AG04449 (cell line): ENCODE data around the gene ANKS4B.

ENCODE experiments used
- CTCF ChIA-PET: fragments of 350-600 bp; formaldehyde crosslinking; extraction: SDS; loops from one replicate; lab custom pipeline; 2021; ENCODE audit warnings: antibody characterized with exemption; lab: Yijun Ruan, JAX
- POLR2A ChIA-PET: fragments of 400-600, 350-600 bp; formaldehyde crosslinking; extraction: SDS; loops from one replicate; lab custom pipeline; 2020; ENCODE audit warnings: antibody characterized with exemption, inconsistent platforms; lab: Yijun Ruan, JAX
- DNase-seq: peaks from one replicate; pipeline ENCODE4 v3.0.0-alpha.2; 2010; ENCODE audit warnings: low read depth, low spot score
- H3K4me3 ChIP-seq: 2 replicates; pipeline ENCODE4 v1.5.1; 2011; ENCODE audit warnings: low read depth, mild to moderate bottlenecking, control low read depth, low read length
- TF ChIP-seq, protein P1 (sequence below): IDR thresholded peaks from one replicate; pipeline ENCODE4 v1.5.1; 2011; ENCODE audit warnings: mild to moderate bottlenecking, moderate library complexity, low read length, control low read depth, inconsistent platforms; ENCODE audit not compliant: insufficient read depth; ENCODE audit errors: missing control alignments

The ANKS4B gene

DNA sequence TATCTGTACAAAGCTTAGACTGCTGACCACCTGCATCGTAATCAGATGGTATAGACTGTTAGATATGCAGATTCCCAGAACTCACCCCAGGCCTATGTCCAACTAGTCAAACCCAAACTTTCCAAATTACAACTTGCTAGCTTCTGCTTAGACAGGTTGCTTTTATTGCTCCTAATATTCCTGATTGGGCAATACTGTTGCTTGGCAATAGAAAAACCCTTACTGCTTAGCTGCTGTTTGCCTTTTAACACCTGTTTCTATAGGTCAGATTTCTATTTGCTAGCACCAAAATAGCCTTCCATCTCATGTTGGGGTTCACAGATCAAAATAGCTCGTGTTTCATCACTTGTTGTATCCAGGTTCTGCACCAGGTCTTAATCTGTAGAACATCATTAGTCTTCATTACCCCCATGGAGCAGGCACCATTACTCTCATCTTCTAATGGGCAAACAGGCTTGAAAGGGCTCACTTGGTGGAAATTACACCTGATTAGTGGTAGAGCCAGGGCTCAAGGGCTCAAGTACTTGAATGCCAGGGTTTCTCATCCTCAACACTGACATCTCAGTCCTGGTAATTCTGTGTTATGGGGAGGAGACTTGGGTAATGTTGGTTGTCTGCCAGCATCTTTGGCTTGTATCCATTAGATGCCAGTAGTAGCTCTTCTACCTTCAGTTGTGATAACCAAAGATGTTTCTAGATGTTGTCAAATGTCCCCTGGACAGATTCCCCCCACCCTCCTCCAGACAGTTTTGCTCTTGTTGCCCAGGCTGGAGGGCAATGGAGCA, 24.9 kb upstream of the ANKS4B start:
- DNase-seq, result no peak
- TF ChIP-seq, protein P1, sequence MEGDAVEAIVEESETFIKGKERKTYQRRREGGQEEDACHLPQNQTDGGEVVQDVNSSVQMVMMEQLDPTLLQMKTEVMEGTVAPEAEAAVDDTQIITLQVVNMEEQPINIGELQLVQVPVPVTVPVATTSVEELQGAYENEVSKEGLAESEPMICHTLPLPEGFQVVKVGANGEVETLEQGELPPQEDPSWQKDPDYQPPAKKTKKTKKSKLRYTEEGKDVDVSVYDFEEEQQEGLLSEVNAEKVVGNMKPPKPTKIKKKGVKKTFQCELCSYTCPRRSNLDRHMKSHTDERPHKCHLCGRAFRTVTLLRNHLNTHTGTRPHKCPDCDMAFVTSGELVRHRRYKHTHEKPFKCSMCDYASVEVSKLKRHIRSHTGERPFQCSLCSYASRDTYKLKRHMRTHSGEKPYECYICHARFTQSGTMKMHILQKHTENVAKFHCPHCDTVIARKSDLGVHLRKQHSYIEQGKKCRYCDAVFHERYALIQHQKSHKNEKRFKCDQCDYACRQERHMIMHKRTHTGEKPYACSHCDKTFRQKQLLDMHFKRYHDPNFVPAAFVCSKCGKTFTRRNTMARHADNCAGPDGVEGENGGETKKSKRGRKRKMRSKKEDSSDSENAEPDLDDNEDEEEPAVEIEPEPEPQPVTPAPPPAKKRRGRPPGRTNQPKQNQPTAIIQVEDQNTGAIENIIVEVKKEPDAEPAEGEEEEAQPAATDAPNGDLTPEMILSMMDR, result no peak
- no peak overlapping the region for H3K4me3 ChIP-seq
- CTCF ChIA-PET, result interaction anchor here (1.2 kb wide), 1 partner anchor 69 kb away, joined by 3 read pairs; no protein-coding TSS in a partner anchor
- POLR2A ChIA-PET, result no interaction called here

DNA sequence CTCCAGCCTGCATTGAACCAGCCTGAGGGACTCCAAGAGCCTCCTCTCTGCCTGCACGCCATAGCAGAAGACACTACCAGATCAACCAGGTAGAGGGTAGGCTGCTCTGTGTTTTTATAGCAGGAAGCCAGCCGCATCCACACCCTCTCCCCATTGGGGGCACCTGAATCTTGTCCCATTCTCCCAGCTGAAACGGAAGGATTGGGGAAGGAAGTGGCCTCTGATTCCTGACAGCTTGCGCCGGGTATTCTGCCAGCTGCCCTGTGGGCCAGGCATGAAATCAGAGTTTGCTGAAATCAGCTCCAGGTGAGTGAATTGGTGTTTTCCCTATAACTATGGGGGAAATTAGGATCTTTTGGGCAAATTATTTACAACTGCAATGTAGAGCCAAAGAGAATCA, 22.0 kb upstream of the ANKS4B start, which contains the start of gene ZP2:
Gene ZP2, minus strand, starts transcription at position 89 of the 400 bp plus-strand sequence. Its CDS starts 27 bp downstream, at position 62.
- ChIA-PET POLR2A (no interaction called here), CTCF (interaction anchor here (1.5 kb wide), 1 partner anchor 23 kb away, joined by 4 read pairs; no protein-coding TSS in a partner anchor)
- TF ChIP-seq, protein P1, result no peak
- no peak within 1 kb of the TSS for H3K4me3 ChIP-seq
- DNase-seq, result no peak

DNA sequence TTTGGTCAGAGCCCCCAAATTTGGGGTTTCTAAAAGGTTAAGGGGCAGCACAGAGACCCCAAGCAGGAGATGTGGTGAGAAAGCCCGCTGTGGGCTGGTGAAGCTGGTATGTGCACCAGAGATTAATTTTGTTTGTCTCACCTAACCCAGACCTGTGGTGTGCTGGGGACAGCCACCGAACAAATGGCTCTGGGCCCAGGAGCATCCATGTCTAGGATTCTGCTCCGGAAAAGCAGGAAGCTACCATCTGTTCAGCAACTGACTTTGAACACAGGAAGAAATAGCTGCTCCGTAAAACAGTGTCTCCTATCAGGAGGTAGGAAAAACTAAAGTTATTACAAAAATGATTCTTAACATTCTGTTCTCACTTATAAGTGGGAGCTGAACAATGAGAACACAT, 19.4 kb upstream of the ANKS4B start:
- ChIA-PET CTCF (no interaction called here), POLR2A (no interaction called here)
- TF ChIP-seq, protein P1, result no peak
- DNase-seq, result no peak
- H3K4me3 ChIP-seq, result no peak overlapping the region

DNA sequence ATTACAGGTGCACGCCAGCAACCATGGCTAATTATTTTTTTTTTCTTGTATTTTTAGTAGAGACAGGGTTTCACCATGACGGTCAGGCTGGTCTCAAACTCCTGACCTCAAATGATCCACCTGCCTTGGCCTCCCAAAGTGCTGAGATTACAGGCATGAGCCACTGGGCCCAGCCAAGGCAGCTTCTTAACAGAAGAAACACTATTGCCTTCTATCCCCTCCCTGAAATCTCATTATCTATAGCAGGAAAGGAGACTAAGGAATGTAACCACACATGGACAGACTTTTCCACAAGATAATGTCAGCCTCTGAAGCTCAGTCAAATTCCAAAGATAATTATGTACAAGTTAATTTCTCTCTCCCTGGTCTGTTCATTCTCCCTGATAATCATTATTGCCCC, 16.4 kb upstream of the ANKS4B start:
- CTCF ChIA-PET, result no interaction called here
- H3K4me3 ChIP-seq, result no peak overlapping the region
- POLR2A ChIA-PET, result no interaction called here
- TF ChIP-seq, protein P1, result no peak
- DNase-seq, result no peak

DNA sequence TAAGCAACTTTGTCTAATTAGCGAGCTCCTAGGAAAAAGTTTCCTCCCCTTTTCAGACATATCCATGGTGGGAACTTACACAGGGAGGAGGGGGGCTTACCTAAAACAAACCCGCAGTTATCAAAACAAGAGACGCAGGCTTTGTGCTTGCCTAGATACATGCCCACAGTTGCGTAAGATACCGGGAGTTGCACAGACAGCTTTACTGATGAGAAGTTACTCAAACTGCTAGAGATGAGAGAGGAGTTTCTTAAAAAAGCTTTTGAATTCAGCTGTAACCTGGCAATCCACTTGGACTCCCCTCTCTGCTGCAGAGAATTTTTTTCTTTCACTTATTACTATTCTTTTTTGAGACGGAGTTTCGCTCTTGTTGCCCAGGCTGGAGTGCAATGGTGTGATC, 15.3 kb upstream of the ANKS4B start:
- no peak overlapping the region for H3K4me3 ChIP-seq
- CTCF ChIA-PET, result no interaction called here
- no peak for DNase-seq
- TF ChIP-seq, protein P1, result no peak
- POLR2A ChIA-PET, result no interaction called here

DNA sequence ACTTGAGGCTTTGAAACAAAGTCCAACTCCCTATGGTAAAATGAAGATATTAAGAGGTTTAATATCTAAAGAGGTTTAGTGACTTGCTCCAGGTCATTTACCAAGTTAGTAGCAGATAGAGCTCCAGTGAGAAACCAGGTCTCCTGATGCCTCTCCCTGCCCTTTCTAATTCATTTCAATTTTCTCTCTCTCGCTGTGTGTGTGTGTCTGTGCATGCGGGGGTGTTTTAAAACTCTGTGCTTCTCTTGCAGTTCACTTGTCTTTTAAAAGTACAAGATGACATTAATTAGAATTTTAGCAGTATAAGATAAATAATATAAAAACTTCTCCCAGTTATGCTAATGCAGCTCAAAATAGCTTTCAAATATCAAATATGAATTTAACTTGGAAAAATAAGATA, 13.9 kb upstream of the ANKS4B start:
- CTCF ChIA-PET, result no interaction called here

More for the DNA sequence above, 13.9 kb upstream of the ANKS4B start:
- TF ChIP-seq, protein P1, result no peak
- H3K4me3 ChIP-seq, result no peak overlapping the region
- POLR2A ChIA-PET, result no interaction called here
- DNase-seq, result no peak
